Lower lobe of right lung (tissue), 2 donors: ENCODE measurements around the gene MED23. TPM values are rescaled to one million over a fixed set of nuclear protein-coding genes. Genes with fewer than 3 reads are reported as not detected.

Experiments
- ATAC-seq, 2 donors: fragments of 200-7000 bp; cut with Tn5 transposase; one replicate each; pipeline ENCODE4 v1.9.1; 2020 to 2022; ENCODE audit warnings: mild to moderate bottlenecking in 2 of 2, moderate library complexity in 2 of 2
- DNase-seq: peaks from one replicate; pipeline ENCODE4 v3.0.0-alpha.2; 2020
- H3K27ac ChIP-seq: fragments of 200-600 bp; one replicate; pipeline ENCODE4 v1.8.0; 2022
- H3K27me3 ChIP-seq: fragments of 200-600 bp; one replicate; pipeline ENCODE4 v1.8.0; 2022; ENCODE audit warnings: low read depth
- H3K36me3 ChIP-seq: fragments of 200-600 bp; one replicate; pipeline ENCODE4 v1.8.0; 2022; ENCODE audit warnings: mild to moderate bottlenecking
- H3K4me1 ChIP-seq: fragments of 200-600 bp; one replicate; pipeline ENCODE4 v1.8.0; 2022
- H3K4me3 ChIP-seq: fragments of 200-600 bp; one replicate; pipeline ENCODE4 v1.8.0; 2022; ENCODE audit warnings: mild to moderate bottlenecking
- H3K9me3 ChIP-seq: fragments of 200-600 bp; one replicate; pipeline ENCODE4 v1.8.0; 2022
- CTCF ChIP-seq: fragments of 200-600 bp; IDR thresholded peaks from one replicate; pipeline ENCODE4 v1.8.0; 2022; ENCODE audit warnings: antibody characterized with exemption, mild to moderate bottlenecking
- intact Hi-C: fragments of 100-400 bp; cut with DNase I; formaldehyde crosslinking; loops from one replicate; pipeline ENCODE4 v1.11.0; 2022
- total RNA-seq: library from RNA; stranded (reverse); fragmentation: NEBNext Ultra II Directional; extraction: Animal tissue kit (Norgen Biotek cat#: 25700); gene quantifications from one replicate; pipeline ENCODE4 v1.2.1, GENCODE V29; 2021
- donor health status: DM: no; HTN: yes; CAD: no; lungs with severe emphysema.

The MED23 gene
- total RNA-seq, 1 donor from 2014 or later, result 28.9 TPM

GRCh38 chr6:131558922-131559321, 69.1 kb downstream of the MED23 start:
- intact Hi-C loops, result no loop called here

GRCh38 chr6:131555992-131556391, 72.0 kb downstream of the MED23 start:
- H3K27ac ChIP-seq, result no peak overlapping the region
- intact Hi-C loops, result no loop called here
- H3K27me3 ChIP-seq, result no peaks in the 10 kb centered on the region
- H3K9me3 ChIP-seq, result no peaks in the 10 kb centered on the region
- H3K36me3 ChIP-seq, result no peaks in the 10 kb centered on the region
- no peak overlapping the region for H3K4me3 ChIP-seq
- TF ChIP-seq CTCF, result no peak
- DNase-seq (no peak), ATAC-seq (no peak)
- H3K4me1 ChIP-seq, result no peaks in the 10 kb centered on the region

More at GRCh38 chr6:131558922-131559321, 69.1 kb downstream of the MED23 start:
- no peak for ATAC-seq
- H3K4me3 ChIP-seq, result no peak overlapping the region
- no peak for TF ChIP-seq CTCF
- no peak for DNase-seq
- no peaks in the 10 kb centered on the region for H3K4me1 ChIP-seq
- no peak overlapping the region for H3K27ac ChIP-seq
- no peaks in the 10 kb centered on the region for H3K27me3 ChIP-seq
- no peaks in the 10 kb centered on the region for H3K9me3 ChIP-seq
- no peaks in the 10 kb centered on the region for H3K36me3 ChIP-seq

DNA sequence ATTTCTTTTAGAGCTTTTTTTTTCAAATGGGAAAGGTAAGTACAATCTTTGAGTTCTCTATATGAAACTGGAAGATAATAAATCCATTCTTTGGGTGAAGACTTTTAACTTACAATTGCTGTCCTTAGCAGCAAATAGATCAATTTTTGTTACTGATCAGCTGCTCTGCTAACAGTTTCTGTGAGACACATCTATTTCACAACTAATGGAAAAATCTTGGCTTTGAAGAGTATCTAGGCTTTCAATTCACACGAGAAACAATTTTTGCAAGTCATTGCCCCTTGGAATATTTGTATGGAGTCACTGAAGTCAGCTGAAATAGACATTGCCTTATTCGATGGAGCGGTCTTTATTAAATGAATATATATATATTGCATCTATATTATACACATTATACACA, 75.5 kb downstream of the MED23 start:
- intact Hi-C loops, result no loop called here
- H3K27ac ChIP-seq, result no peak overlapping the region
- no peaks in the 10 kb centered on the region for H3K27me3 ChIP-seq
- no peaks in the 10 kb centered on the region for H3K9me3 ChIP-seq
- H3K36me3 ChIP-seq, result no peaks in the 10 kb centered on the region
- no peak for ATAC-seq
- no peak for TF ChIP-seq CTCF
- no peak overlapping the region for H3K4me3 ChIP-seq
- no peaks in the 10 kb centered on the region for H3K4me1 ChIP-seq
- no peak for DNase-seq

DNA sequence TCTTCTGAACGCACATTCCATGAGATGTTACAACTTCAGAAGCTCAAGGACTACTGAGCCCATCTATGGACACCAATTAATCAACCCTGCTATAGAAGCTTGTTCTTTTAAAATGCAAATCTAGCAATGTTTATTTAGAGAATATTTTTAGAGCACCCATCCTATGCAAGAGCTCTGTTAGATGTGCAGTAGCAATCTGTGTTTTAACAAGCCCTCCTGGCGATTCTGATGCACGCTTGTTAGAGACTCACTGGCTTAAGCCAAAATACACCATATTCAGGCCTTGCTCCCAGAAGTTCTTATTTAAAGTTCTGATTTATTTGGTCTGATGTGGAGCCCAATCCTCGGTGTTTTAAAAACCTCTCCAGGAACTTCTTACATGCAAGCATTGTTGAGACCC, 76.1 kb downstream of the MED23 start:
- Histone ChIP-seq H3K4me1 (no peaks in the 10 kb centered on the region), H3K27me3 (no peaks in the 10 kb centered on the region), H3K36me3 (no peaks in the 10 kb centered on the region), H3K9me3 (no peaks in the 10 kb centered on the region), H3K27ac (no peak overlapping the region), H3K4me3 (no peak overlapping the region)
- ATAC-seq, result no peak
- intact Hi-C loops, result no loop called here
- no peak for TF ChIP-seq CTCF
- DNase-seq, result no peak

DNA sequence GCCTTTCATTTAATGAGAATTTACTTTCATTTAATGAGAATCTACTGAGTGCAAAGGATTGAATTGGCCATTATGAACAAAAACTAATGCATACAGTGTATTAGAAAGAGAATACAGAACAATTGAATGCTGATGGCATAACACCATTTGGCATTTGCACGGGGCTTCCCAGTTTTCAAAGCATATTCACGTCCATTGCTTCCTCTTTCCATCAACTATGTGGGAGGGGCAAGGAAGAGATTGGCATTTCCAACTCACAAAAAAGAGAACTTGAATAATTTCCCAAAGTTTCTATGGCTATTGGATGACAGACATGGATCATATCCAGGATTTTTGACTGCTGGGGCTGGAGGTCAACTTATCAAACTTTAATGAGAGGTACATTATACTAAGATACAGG, 78.2 kb downstream of the MED23 start:
- TF ChIP-seq CTCF, result no peak
- no peaks in the 10 kb centered on the region for H3K9me3 ChIP-seq
- intact Hi-C loops, result no loop called here
- H3K4me1 ChIP-seq, result no peaks in the 10 kb centered on the region
- no peak for ATAC-seq
- H3K36me3 ChIP-seq, result no peaks in the 10 kb centered on the region
- H3K27me3 ChIP-seq, result no peaks in the 10 kb centered on the region
- no peak overlapping the region for H3K4me3 ChIP-seq
- H3K27ac ChIP-seq, result no peak overlapping the region
- DNase-seq, result no peak

DNA sequence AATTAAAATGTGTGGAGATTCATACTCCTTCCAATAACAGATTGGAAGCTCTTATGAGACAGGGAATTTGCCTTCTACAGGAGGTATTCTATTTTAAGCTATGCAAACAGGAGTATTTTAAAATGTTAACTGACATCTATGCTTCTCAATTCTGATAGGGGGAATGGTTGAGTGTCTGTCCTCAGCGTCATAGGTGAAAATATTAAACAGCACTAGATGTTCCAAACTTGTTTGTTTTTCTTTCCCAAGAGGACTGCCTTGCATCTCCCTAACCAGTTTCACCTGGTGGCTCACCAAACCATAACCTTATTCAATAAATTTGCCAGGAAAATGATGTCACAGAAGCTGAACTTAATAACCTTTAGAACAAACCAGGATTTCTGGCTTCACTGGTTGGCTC, 79.6 kb downstream of the MED23 start:
- no peak for ATAC-seq
- TF ChIP-seq CTCF, result no peak

More for the DNA sequence above, 79.6 kb downstream of the MED23 start:
- Histone ChIP-seq H3K9me3 (no peaks in the 10 kb centered on the region), H3K27me3 (no peaks in the 10 kb centered on the region), H3K4me1 (no peaks in the 10 kb centered on the region), H3K36me3 (no peaks in the 10 kb centered on the region), H3K4me3 (no peak overlapping the region), H3K27ac (no peak overlapping the region)
- no peak for DNase-seq
- intact Hi-C loops, result no loop called here
